Activated CD4-positive, CD25-positive, alpha-beta regulatory T cell (primary cell): ENCODE data around the gene GALNT1.
A peak's percentile ranks its signal among the peaks of the same experiment; 100 is the strongest.

Experiments used
- DNase-seq, 4 experiments: peaks; one replicate each; lab custom pipeline; 2025; lab: John Stamatoyannopoulos, UW

GALNT1 gene

DNA sequence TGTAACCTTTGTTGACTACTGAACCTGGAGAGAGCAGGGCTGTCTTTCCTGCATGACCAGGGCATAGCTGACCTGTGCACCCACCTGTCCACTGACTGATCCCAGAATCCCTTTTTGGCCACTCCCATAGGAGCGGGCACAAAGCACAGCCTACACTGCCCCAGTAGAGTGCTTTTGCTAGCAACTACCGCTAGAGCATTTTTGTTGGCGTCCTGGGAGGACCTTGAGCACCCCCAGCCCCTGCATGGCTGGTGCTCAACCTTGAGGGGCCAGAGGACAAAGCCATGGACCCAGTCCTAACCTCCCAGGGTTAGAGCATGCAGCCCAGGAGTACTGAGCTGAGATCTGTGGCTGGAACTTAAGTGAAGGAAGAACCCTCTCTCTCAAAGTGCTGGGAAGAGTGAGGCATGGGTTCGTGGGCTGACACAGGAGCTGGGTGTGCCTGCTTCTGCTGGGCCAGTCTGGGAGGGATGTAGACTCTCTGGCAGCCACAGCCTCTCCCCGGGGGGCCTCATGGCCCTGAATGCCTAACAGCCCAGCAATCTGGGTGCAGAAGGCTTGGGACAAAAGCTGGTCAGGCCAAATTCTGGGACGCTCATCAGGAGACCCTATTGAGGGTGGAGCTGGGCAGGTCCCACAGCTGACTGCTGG, 140.0 kb downstream of the GALNT1 start:
- no peak for DNase-seq

DNA sequence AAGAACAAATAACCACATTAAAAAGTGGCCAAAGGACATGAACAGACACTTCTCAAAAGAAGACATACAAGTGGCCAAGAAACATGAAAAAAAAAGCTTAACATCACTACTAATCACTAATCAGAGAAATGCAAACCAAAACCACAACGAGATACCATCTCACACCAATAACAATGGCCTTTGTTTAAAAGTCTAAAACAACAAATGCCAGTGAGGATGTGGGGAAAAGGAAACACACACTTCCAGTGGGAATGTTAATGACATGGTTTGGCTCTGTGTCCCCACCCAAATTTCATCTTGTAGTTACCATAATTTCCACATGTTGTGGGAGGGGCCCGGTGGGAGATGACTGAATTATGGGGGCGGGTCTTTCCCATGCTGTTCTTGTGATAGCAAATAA, 147.1 kb downstream of the GALNT1 start:
- no peak for DNase-seq

DNA sequence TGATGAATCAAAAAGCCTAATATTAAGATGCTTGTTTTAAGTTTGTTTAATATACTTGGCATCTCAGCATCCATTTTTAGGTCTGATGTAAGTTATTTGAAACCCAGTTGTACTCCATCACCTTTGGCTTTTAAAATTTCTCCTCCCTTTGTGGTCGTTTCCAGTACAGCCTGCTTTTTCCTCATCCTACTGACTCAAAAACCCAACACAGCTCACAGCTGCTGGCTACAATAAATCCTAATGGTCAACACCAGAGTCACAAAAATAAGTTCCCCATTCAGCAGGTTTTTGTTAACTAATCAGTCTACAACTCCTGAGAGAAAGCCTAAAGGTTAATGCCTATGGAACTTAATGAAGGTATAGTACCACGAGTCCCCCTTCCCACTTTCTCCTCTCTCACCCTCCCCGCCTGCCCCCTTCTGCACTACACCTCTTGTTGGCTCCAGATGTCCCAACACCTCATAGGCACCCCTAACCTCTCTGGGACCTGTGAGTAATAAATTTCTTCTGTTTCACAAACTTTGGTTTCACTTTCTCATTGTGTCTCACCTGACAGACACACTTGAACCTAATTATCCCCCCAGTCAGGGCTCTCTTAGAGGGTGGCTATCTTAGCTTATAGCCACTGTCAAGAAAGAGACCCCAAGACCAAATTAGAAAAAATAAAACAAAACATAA, 148.6 kb downstream of the GALNT1 start:
- no peak for DNase-seq

DNA sequence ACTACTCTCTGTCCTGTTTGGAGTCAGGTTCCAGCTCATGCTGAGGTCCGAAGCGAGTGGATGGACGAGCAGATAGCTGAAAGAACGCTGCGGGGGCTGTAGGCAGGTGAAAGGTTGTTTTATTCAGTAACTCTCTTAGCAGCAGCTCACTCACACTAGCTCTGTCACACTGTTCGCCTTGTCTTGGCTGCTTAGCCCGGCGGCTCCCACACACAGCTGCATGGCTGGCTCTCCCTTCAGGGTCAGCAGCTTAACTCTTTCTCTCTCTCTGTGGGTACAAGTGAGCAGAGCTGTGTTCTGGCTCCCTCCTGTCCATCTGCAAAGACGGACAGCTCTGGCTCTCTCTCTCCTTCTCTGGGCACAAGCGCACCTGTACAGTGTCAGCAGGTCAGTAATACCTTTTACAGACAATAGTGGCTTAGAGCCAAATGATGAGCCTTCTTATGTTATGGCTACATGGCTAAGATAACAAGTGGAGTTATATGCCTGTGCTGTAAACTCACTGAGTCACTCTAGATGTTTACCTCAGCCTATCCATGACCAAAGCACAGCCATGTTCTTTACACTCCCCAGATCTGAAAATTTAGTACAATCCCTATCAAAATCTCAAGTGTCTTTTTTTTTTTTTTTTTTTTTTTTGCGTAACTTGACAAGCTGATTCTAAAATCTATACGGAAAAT, 149.3 kb downstream of the GALNT1 start:
- DNase-seq: no peak

- DNase-seq: no peak
Observed at GRCh38 chr18:35731701-35732100, 150.2 kb downstream of the GALNT1 start.

DNA sequence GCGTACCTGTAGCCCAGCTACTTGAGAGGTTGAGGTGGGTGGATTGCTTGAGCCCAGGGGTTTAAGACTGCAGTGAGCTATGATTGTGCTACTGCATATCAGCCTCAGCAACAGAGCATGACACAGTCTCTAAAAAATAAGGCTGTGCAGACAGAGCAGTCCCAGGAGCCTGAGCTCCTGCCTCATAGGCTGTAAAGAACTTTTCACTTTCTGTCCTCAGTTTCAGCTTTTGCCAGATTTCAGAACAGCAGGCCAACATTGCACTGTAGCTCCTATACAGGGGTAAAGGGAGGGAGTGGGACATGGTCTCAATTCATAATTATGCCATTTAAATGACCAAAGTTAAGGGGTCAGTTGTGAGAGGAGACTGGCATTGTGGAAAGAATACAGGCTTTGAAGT, 150.6 kb downstream of the GALNT1 start:
- DNase-seq: no peak

- no peak for DNase-seq
Observed at GRCh38 chr18:35732636-35733035, 151.1 kb downstream of the GALNT1 start.

- no peak for DNase-seq
Observed at GRCh38 chr18:35733408-35733807, 151.9 kb downstream of the GALNT1 start.

- DNase-seq: no peak
Observed at GRCh38 chr18:35736696-35737095, 155.2 kb downstream of the GALNT1 start.

GRCh38 chr18:35739778-35740177, 158.2 kb downstream of the GALNT1 start:
- no peak for DNase-seq

GRCh38 chr18:35740656-35741055, 159.1 kb downstream of the GALNT1 start:
- no peak for DNase-seq

GRCh38 chr18:35743916-35744315, 162.4 kb downstream of the GALNT1 start:
- no peak for DNase-seq

GRCh38 chr18:35745814-35746213, 164.3 kb downstream of the GALNT1 start:
- no peak for DNase-seq

DNA sequence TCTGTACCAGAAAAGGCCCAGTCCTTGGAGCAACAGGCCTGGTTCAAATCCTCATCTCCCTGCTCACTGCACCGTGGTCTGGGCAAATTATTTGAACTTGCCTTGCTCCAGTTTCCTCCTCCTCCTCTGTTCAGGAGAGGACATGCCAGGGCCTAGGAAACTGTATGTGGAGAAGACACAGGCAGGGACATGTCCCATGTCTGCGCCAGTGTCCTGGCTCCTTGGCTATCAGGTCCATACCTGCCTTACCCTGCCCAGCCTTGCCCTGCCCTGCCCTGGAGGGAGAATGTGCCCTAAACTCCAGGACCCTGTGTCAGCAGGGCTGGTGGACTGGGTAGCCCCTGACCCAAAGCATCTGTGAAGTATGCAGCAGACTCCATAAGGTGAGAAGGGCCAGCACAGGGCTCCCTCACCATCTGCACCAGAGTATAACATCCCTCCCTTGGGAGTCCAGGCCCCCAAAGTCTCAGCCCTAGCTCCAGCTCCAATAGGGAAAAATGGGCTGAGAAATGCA, 165.3 kb downstream of the GALNT1 start:
- DNase-seq: no peak

DNA sequence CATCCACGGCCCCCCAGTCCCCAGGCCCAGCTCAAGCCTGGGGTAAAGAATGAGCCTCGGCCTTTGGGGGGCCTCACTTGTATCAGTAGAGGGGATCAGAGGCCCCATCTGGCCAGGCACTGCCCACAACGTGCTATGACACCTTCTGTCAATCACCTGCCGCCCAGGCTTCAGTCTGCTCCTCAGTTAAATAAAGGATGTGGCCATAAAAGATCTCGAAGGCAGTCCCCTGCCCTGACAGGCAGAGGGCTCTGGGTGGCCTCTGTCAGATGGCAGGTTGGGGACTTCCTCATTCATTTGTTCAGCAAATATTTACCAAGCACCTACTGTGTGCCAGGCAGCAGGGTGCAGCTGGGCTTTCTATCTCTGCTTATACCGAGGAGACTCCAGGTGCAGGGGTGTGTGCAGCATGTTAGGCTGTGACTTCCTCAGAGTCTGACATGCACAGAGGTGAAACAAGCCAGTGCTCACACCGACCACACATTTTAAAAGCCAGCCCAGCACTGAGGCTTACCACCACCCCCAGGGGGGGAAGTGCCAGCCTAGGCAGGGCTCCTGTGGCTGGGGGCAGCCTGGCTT, 166.4 kb downstream of the GALNT1 start:
- DNase-seq: no peak

GRCh38 chr18:35749701-35750100, 168.2 kb downstream of the GALNT1 start:
- no peak for DNase-seq

- no peak for DNase-seq
Observed at GRCh38 chr18:35750929-35751328, 169.4 kb downstream of the GALNT1 start.

GRCh38 chr18:35753306-35753910, 171.9 kb downstream of the GALNT1 start:
- DNase-seq: no peak

- DNase-seq: no peak
Observed at GRCh38 chr18:35754464-35754863, 172.9 kb downstream of the GALNT1 start.

- DNase-seq: no peak
Observed at GRCh38 chr18:35755369-35755768, 173.8 kb downstream of the GALNT1 start.

GRCh38 chr18:35756506-35757117, 175.1 kb downstream of the GALNT1 start:
- peak; percentile 4 to 14 (median 8) for DNase-seq
